GM19452 (cell line): ENCODE data around the gene SPACA5.
"Not testable (repeated sequence)": the region's sequence is repeated elsewhere in the genome, so short reads cannot be mapped to it uniquely, and the experiment has no call there.

ENCODE experiments used
- ATAC-seq: cut with Tn5 transposase; IDR thresholded peaks from one replicate; pipeline ENCODE4 v1.9.1; 2021; ENCODE audit not compliant: unreplicated experiment

Gene SPACA5

DNA sequence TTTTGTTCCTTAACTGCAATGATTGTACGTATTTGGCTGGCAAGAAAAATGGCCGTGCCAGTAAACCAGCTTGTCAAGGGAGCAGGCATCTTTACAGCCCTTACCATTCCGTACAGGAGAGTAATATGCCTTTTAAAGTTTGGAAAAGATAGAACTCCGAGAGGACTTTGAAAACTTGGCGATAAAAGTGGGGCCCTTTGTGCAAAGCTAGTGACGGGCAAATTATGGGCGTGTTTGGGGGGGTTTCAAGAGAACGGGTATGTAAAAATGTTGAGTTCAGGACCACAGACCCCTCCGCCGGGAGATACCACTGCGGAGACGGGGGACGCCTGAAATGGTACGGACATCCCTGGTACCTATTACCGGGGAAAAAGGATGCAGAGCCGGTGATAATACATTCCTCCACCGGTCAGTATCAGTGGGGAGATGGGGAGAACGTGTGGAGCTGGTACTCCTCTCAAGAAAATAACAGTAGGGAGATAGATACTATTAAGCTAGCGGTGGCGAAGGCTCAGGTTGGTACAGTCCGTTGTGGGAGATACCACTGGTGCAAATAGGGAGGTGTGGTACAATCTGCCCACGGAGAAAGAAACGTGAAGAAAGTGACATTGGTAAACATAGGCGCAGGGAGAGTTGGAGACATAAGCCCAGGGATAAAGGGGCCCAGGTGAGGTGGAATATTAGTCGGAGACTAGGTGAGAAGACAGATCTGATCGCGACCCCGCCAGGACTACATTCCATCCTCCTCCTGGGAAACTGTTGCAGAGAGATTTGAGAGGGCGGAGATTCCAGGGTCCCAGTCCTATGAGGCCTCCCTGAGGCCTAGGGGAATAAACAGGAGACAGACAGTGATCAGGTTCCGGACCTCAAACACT, 14.5 kb downstream of the SPACA5 start:
- ATAC-seq, result peak; percentile 75

DNA sequence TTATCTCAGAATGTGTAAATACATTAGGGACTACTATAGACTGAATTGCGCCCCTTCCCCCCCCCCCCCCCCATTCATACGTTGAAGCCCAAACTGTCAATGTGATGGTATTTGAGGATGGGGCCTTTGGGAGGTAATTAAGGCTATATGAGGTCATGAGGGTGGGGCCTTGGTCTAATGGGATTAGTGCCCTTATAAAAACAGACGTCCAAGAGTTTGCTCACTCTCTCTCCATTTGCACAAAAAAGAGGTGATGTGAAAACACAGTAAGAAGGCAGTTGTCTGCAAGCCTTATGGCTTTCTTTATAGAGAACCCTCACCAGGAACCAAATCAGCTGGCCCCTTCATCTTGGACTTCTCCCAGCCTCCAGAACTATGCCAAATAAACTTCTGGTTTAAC, 15.3 kb downstream of the SPACA5 start:
- no peak for ATAC-seq

DNA sequence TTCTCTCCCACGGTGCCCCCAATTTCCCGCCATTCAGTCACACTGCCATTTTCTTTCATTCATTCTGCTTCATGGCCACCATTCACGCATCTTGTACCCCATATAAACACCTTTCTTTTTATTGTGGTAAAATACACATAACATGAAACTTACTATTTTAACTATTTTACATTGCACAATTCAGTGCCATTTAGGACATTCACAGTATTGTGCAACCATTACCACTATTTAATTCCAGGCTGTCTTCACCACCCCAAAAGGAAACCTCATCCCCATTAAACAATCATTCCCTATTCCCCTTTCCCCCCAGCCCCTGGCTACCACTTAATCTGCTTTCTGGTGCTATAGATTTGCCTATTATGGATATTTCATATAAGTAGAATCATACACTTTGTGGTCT, 15.9 kb downstream of the SPACA5 start:
- ATAC-seq, result no peak

DNA sequence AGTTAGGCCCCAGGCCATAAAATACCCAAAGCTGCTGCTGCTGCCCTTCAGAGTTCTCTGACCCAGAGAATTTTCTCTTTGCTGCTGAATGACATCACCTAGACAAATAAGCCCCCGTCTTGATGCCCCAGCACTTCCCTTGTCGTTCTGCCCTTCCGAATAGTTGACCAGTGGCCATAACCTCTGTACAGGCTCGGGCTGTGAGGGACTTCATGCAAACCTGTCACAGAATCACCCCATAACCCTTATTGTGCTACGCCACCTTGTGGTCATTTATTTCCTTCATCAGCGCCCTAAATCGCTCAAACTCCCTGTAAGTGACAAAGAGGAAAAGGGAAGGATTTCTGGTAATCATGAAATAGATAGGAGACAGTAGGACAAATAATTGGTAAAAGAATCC, 18.8 kb downstream of the SPACA5 start:
- no peak for ATAC-seq

DNA sequence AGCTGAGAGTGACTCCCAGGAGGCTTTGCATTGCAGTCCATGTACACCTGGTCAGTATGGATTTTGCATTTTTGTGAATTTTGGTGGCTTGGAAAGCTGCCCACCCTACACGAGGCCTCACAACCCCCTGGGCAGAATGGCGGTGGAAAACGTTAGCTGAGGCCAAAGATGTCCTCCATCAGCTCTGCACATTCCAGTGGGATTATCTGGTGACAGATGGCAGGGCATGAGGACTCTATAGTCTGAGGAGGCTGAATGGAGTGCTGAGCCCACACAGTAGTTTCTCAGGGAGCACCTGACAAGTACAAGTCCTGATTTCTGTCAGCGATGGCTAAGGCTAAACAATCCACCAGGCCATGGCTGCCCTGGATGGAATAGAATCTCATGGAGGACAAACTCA, 20.8 kb downstream of the SPACA5 start:
- not testable (repeated sequence) for ATAC-seq

DNA sequence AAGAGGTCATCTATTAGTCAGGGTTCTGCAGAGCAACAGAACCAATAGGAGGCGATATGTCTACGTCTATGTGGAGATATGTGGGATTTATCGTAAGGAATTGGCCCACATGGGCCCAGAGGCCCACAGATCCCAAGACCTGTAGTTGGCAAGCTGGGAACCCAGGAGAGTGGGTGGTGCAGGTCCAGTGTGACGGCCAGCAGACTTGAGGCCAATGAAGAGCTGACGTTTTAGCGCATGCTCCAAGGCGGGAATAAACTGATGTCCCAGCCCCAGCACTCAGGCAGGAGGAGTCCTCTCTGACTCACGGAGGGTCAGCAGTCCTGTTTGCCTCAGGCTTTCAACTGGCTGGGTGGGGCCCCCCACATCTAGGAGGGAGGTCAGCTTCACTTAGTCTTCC, 21.3 kb downstream of the SPACA5 start:
- no peak for ATAC-seq

DNA sequence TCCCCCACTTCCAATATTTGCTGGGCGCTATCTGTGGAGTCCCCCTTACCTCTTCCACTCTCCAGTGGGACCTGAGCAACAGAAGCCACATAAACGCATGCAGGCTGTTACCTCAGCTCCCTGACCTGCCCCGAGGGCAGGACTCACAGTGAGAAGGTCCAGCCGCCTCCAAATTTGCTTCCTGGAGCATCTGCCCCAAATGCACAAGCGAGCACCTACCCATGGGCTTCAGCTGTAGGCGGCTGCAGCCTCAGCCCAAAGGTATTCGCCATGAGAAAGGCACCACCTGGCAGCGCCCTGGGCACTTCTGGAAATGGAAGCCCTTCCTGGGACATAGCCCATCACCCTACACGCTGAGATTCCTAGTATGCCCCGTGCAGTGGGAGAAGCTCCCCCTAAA, 23.4 kb downstream of the SPACA5 start:
- no peak for ATAC-seq

DNA sequence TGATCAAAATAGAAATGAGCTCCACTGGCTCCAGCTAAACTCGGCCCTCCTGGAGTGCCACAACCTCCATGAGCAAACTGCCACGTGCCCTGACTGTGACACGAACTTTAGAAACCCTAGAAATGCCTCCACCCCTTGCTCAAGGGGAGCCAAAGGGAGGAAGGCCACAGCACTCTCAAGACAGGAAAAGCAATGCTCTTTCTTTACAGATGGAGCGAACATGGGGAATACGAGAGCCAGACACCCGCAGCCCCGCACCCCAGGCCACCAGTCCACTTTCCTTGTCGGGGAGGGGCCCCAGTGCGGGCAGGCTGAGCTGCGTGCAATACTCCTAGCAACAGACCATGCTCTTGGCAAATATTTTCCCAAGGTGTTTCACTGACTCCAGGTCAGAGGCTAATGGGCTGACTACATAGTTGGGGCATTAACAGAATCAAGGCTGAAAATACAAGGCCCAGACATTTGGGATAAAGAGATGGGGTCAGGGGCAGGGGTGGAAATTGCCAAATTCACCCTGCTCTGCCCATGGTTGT, 23.9 kb downstream of the SPACA5 start:
- ATAC-seq, result not testable (repeated sequence)

DNA sequence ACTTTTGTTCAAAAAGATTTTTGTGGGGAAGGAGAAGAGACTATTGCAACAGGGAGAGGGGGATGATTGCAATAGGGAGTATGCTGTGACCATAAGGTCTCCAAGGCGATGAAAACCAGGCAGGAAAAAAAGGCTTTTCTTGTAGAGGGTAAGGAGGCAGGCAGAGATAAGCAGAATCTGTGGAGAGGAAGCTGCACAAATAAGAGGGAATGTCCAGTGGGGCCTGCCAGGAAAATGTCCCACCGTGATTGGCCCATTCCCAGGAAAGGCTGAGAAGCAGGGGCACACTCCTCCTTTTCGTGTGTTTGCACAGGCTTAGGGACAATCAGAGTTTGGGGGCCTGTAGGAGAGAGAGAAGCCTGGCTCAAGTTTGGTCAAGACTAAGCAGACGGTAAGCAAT, 29.1 kb downstream of the SPACA5 start:
- no peak for ATAC-seq

DNA sequence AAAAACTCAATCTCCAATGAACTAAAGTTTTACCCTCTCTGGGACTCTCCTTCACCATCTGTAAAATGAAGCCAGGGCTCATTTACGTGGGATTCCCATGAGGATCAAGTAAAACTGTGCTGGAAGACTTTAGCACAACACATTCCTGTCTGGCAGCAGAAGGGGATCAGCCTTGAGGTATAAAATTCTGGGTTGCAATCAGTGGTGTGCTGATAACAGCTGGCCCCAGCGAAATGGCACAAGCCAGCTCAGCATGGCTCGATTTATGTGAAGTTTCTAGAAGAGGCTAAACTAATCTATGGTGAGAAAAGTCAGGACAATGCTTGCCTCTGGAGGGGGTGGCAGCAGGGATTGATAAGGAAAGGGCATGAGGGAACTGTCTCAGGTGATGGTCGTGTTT, 36.3 kb downstream of the SPACA5 start:
- no peak for ATAC-seq

DNA sequence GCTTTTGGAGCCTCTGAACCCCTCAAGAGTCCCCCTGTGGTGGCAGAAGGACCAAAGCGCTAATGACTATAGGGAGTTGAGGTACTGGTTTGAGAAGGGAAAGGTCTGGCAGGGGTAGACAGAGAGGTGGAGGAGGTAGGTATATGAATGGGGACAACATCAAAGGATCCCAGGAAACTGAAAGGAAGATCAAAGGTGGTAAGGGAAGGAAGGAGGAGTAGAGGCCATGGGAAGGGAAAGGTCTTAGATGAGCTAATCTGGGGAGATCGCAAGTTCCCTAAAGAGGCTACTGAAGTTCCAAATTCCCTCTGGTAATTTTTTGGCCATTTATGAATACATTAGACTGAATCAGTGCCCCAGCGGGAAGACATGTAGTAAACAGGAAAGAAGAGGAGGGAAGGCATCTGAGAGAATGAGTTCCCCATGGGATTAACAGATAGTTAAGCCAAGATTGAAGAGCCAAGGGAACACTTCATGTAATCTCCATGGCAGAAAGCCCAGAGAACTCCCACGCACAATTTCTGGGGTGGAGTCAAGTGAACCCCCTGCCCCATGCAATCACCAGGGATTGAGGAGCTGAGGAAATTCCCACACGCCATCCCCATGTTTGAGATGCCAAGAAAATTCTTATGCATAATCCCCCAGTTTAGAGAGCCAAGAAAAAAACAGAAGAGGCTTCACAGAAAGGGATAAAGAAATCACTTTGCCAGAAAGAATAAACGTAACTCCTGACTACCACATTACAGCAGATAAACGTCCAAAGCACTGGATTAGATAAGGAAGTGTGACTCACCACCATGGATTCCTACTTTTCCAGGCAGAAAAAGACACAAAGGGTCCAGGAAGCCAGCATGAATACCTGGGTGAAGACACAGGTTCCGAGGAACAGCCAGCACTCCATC, 38.9 kb downstream of the SPACA5 start:
- ATAC-seq, result no peak

DNA sequence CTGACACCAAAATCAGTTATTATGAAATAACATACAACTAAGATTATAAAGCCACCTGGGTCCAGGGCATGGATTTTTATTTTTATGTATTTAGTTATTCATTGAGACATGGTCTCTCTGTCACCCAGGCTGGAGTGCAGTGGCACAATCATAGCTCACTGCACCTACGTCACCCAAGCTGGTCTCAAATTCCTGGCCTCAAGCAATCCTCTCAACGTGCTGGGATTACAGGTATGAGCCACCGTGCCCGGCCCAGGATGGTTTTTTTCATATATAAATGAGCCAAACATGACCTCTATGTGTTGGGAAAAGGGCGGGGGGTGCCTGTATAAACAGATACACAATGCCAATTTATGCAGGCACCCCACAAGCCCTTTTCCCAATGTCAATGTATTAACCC, 40.1 kb downstream of the SPACA5 start:
- no peak for ATAC-seq

DNA sequence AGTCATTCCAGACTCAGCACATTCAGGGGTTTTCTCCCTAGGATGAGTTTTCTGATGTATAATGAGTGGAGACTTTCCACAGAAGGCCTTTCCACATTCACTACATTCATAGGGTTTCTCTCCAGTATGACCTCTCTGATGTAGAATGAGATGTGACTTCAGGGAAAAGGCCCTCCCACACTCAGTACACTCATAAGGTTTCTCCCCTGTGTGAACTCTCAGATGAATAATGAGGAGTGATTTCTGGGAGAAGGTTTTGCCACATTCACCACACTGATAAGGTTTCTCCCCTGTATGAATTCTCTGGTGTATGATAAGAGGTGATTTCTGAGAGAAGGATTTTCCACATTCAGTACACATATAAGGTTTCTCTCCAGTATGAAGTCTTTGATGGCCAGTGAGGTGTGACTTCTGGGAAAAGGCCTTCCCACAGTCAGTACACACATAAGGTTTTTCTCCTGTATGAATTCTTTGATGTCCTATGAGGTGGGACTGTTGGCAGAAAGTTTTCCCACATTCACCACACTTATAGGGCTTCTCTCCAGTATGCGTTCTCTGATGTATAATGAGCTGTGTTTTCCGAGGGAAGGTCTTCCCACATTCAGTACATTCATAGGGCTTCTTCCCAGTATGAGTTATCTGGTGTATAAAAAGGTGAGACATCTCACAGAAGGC, 52.0 kb downstream of the SPACA5 start:
- no peak for ATAC-seq

DNA sequence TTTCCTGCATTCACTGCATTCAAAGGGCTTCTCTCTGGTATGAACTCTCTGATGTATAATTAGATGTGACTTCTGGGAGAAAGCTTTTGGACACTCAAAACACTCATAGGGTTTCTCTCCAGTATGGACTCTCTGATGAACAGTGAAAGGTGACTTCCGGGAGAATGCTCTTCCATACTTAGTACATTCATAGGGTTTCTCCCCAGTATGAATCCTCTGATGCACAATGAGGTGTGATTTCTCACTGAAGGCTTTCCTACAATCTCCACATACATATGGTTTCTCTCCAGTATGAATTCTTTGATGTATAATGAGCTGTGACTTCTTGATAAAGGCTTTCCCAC, 52.5 kb downstream of the SPACA5 start:
- no peak for ATAC-seq
